Mesenchymal stem cell (in vitro differentiated cells and primary cell): ENCODE measurements around the gene RASSF1.

Experiments
- DNase-seq: peaks from one replicate; pipeline ENCODE4 v3.0.0-alpha.2; 2013
- H2AFZ ChIP-seq: one replicate; pipeline ENCODE4 v1.6.1; 2013; ENCODE audit warnings: low read depth, mild to moderate bottlenecking, control low read depth, inconsistent platforms, low read length, moderate library complexity
- H2AK5ac ChIP-seq: 2 replicates; pipeline ENCODE4 v1.6.1; 2013; ENCODE audit warnings: low read length, moderate library complexity, mild to moderate bottlenecking, inconsistent platforms; ENCODE audit not compliant: severe bottlenecking
- H2BK120ac ChIP-seq: one replicate; pipeline ENCODE4 v1.6.1; 2013; ENCODE audit warnings: low read depth, mild to moderate bottlenecking, inconsistent platforms, low read length, moderate library complexity
- H2BK12ac ChIP-seq, 2 experiments: one replicate each; pipeline ENCODE4 v1.6.1; 2013; ENCODE audit warnings: inconsistent platforms in 2 of 2, low read length in 2 of 2, mild to moderate bottlenecking in 2 of 2, moderate library complexity in 2 of 2, control low read depth in 1 of 2
- H2BK15ac ChIP-seq: one replicate; pipeline ENCODE4 v1.6.1; 2013; ENCODE audit warnings: mild to moderate bottlenecking, low read depth, inconsistent platforms; ENCODE audit not compliant: poor library complexity, severe bottlenecking
- H2BK5ac ChIP-seq: 2 replicates; pipeline ENCODE4 v1.6.1; 2013; ENCODE audit warnings: low read depth, mild to moderate bottlenecking, low read length, control low read depth, inconsistent platforms; ENCODE audit not compliant: poor library complexity, severe bottlenecking
- H3K14ac ChIP-seq, 2 experiments: one replicate each; pipeline ENCODE4 v1.6.1; 2013; ENCODE audit warnings: inconsistent platforms in 2 of 2, low read length in 2 of 2, control low read depth in 1 of 2, mild to moderate bottlenecking in 1 of 2, moderate library complexity in 1 of 2
- H3K18ac ChIP-seq, 2 experiments: one replicate each; pipeline ENCODE4 v1.6.1; 2013; ENCODE audit warnings: inconsistent platforms in 2 of 2, low read length in 2 of 2, control low read depth in 1 of 2, low read depth in 1 of 2, mild to moderate bottlenecking in 1 of 2
- H3K23ac ChIP-seq, 2 experiments: one replicate each; pipeline ENCODE4 v1.6.1; 2013; ENCODE audit warnings: inconsistent platforms in 2 of 2, low read length in 2 of 2, mild to moderate bottlenecking in 2 of 2, moderate library complexity in 2 of 2, control low read depth in 1 of 2
- H3K27ac ChIP-seq: 2 replicates; pipeline ENCODE4 v1.5.1; 2013; ENCODE audit warnings: mild to moderate bottlenecking, moderate library complexity, low read length, control low read depth, inconsistent platforms; ENCODE audit not compliant: poor library complexity, severe bottlenecking
- H3K27me3 ChIP-seq, 2 experiments: 2 replicates each; pipeline versions ENCODE4 v1.6.1 to v1.7.0; 2013; ENCODE audit warnings: low read length in 2 of 2, mild to moderate bottlenecking in 2 of 2, moderate library complexity in 2 of 2, control low read depth in 1 of 2, inconsistent platforms in 1 of 2; ENCODE audit not compliant: control insufficient read depth in 1 of 2, insufficient read depth in 1 of 2
- H3K36me3 ChIP-seq, 2 experiments: 2 replicates each; pipeline versions ENCODE4 v1.6.1 to v1.7.0; 2013; ENCODE audit warnings: low read length in 2 of 2, control low read depth in 1 of 2, inconsistent platforms in 1 of 2, low read depth in 1 of 2, mild to moderate bottlenecking in 1 of 2; ENCODE audit not compliant: insufficient read depth in 2 of 2, control insufficient read depth in 1 of 2
- H3K4ac ChIP-seq, 2 experiments: one replicate each; pipeline ENCODE4 v1.6.1; 2013; ENCODE audit warnings: inconsistent platforms in 2 of 2, low read length in 2 of 2, mild to moderate bottlenecking in 2 of 2, moderate library complexity in 2 of 2, control low read depth in 1 of 2, low read depth in 1 of 2
- H3K4me1 ChIP-seq: 2 replicates; pipeline ENCODE4 v1.6.1; 2013; ENCODE audit warnings: low read depth, low read length, control low read depth; ENCODE audit not compliant: control insufficient read depth, insufficient read depth
- H3K4me2 ChIP-seq: 2 replicates; pipeline ENCODE4 v1.6.1; 2013; ENCODE audit warnings: low read length, mild to moderate bottlenecking, inconsistent platforms; ENCODE audit not compliant: poor library complexity, severe bottlenecking
- H3K4me3 ChIP-seq, 2 experiments: 2 replicates each; pipeline versions ENCODE4 v1.5.1 to v1.7.0; 2013; ENCODE audit warnings: low read length in 2 of 2, mild to moderate bottlenecking in 2 of 2, control low read depth in 1 of 2, low read depth in 1 of 2; ENCODE audit not compliant: insufficient read depth in 1 of 2
- H3K79me1 ChIP-seq: replicated peaks from 2 replicates; pipeline ENCODE4 v1.6.1; 2013; ENCODE audit warnings: mild to moderate bottlenecking, control low read depth, low read length, inconsistent platforms; ENCODE audit not compliant: poor library complexity, severe bottlenecking
- H3K9ac ChIP-seq: 2 replicates; pipeline ENCODE4 v1.7.0; 2013; ENCODE audit warnings: mild to moderate bottlenecking, low read length, moderate library complexity
- H3K9me3 ChIP-seq: 2 replicates; pipeline ENCODE4 v1.7.0; 2013; ENCODE audit warnings: mild to moderate bottlenecking, low read length; ENCODE audit not compliant: control insufficient read depth
- H4K8ac ChIP-seq: one replicate; pipeline ENCODE4 v1.6.1; 2013; ENCODE audit warnings: inconsistent platforms, mild to moderate bottlenecking, low read length, moderate library complexity
- H4K91ac ChIP-seq: one replicate; pipeline ENCODE4 v1.6.1; 2013; ENCODE audit warnings: mild to moderate bottlenecking, low read length, inconsistent platforms
- WGBS: methylation state at CpG from one replicate; pipeline ENCODE4 v1.1.7; 2013; ENCODE audit warnings: mixed read lengths; 5-methylcytosine and 5-hydroxymethylcytosine counted together

RASSF1 gene

DNA sequence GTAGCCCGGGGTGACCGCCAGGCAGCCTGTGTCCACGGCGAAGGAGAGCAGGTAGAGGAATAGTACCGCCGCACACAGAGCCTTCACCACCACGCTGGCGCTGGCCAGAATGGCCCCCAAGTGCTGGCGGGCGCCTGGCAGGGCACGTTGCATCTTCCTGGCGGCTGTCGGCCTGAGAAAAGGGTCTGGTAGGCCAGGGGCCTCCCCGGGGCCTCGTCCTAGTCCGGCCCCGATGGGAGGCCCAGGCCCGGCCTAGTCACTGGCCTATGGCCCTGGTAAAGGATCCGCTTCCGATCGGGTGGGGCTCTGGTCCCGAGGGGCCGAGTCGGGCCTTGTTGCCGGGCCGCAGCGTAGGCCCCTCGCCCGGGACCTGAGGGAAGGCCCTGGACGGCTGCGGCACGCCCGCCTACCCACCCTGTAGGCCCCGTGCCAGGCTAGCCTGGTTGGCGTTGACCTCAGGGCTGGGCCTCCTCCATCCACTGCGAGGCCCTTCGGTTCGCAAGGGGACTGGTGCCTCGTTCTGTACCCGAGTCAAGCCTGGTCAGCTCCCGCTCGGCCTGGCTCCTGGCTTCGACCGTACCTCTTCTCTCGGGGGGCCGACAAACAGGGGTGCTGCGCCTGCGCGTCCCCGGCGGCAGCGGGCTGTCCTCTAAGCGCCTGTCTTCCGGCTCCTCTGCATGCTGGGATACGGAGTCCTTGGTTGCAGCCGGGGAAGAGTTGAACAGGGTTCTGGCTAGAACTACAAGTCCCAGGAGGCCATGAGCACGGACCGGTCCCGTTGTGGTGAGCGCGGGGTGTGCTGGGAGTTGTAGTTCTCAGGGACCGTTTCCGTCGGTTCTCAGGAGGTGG is 18.5 kb upstream of the RASSF1 start, which contains the start of gene TMEM115:
Gene TMEM115 (minus strand): TSS at position 611 of the 849 bp plus-strand sequence. CDS start 458 bp downstream, at position 153.
- Histone ChIP-seq H2AFZ (peak within 1 kb of the TSS; percentile 72), H3K4ac (peak within 1 kb of the TSS; percentile 86 to 95), H3K4me1 (peaks cover 40% of the 10 kb centered on the region), H3K27ac (peak within 1 kb of the TSS; percentile 81), H2BK120ac (peak within 1 kb of the TSS; percentile 30), H3K14ac (peak within 1 kb of the TSS in 1 of 2 experiments; percentile 100), H3K9ac (peak within 1 kb of the TSS; percentile 96), H2BK12ac (peak within 1 kb of the TSS in 1 of 2 experiments; percentile 12), H3K18ac (peak within 1 kb of the TSS; percentile 94 to 98), H2AK5ac (no peak within 1 kb of the TSS), H2BK5ac (no peak within 1 kb of the TSS), H4K91ac (peak within 1 kb of the TSS; percentile 81), H3K23ac (peak within 1 kb of the TSS in 1 of 2 experiments; percentile 92), H3K4me2 (peak within 1 kb of the TSS; percentile 93), H3K4me3 (peak within 1 kb of the TSS; percentile 90 to 95), H3K27me3 (no peaks in the 10 kb centered on the region), H3K79me1 (peaks cover 10% of the 10 kb centered on the region), H2BK15ac (peak within 1 kb of the TSS; percentile 60), H3K36me3 (peaks cover 40 to 41% of the 10 kb centered on the region in 2 experiments), H3K9me3 (no peaks in the 10 kb centered on the region), H4K8ac (peak within 1 kb of the TSS; percentile 89)
- DNase-seq = peak; percentile 99
- WGBS = 4% methylated on average over 64 of the region's 64 CpGs

GRCh38 chr3:50358355-50358910 is 17.8 kb upstream of the RASSF1 start:
- peak overlapping the region; percentile 9 for H4K91ac ChIP-seq
- no peak overlapping the region for H2BK12ac ChIP-seq
- no peak overlapping the region for H2AFZ ChIP-seq
- peak overlapping the region; percentile 86 to 95 for H3K4ac ChIP-seq
- no peak overlapping the region for H2BK15ac ChIP-seq
- H2AK5ac ChIP-seq = no peak overlapping the region
- no peak overlapping the region for H4K8ac ChIP-seq
- no peak overlapping the region for H3K14ac ChIP-seq
- 76% methylated on average over 22 of the region's 24 CpGs for WGBS
- no peaks in the 10 kb centered on the region for H3K9me3 ChIP-seq
- H3K79me1 ChIP-seq = peaks cover 16% of the 10 kb centered on the region
- H2BK5ac ChIP-seq = no peak overlapping the region
- H3K18ac ChIP-seq = no peak overlapping the region
- H3K4me1 ChIP-seq = peaks cover 40% of the 10 kb centered on the region
- H3K36me3 ChIP-seq = peaks cover 47 to 48% of the 10 kb centered on the region in 2 experiments
- no peak overlapping the region for H3K23ac ChIP-seq
- H3K4me3 ChIP-seq = peak overlapping the region; percentile 90 to 95
- peak overlapping the region; percentile 96 for H3K9ac ChIP-seq
- no peak for DNase-seq
- no peak overlapping the region for H2BK120ac ChIP-seq
- no peak overlapping the region for H3K27ac ChIP-seq
- peak overlapping the region; percentile 93 for H3K4me2 ChIP-seq
- no peaks in the 10 kb centered on the region for H3K27me3 ChIP-seq

DNA sequence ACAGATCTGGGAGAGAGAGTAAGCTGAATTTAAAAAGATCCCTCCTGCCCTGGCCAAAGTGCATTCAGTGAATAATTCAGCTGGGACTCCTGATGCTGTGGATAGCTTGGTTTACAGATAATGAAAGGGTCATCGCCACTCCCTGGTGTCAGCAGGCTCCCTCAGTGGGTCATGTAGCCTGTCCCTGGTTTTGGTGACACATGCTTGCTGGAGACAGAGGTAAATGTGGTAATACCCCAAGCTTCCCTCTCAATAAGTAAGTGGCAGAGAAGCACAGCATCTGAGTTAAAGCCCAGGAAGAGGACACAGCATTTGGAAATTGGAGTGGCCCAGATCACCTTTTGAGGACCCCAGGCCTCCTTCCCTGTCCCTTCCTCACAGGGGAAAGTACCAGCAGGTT is 16.8 kb upstream of the RASSF1 start:
- Histone ChIP-seq H3K27ac (no peak overlapping the region), H2AK5ac (no peak overlapping the region), H2BK15ac (no peak overlapping the region), H3K4me3 (peak overlapping the region; percentile 34 to 95), H3K9me3 (no peaks in the 10 kb centered on the region), H3K4me1 (peaks cover 43% of the 10 kb centered on the region), H3K9ac (peak overlapping the region; percentile 96), H3K4ac (no peak overlapping the region), H3K18ac (no peak overlapping the region), H2AFZ (no peak overlapping the region), H3K14ac (peak overlapping the region in 1 of 2 experiments; percentile 29), H3K23ac (no peak overlapping the region), H3K79me1 (peaks cover 17% of the 10 kb centered on the region), H3K27me3 (no peaks in the 10 kb centered on the region), H3K4me2 (peak overlapping the region; percentile 93), H3K36me3 (peaks cover 52 to 56% of the 10 kb centered on the region in 2 experiments), H2BK120ac (no peak overlapping the region), H2BK12ac (no peak overlapping the region), H2BK5ac (no peak overlapping the region), H4K8ac (no peak overlapping the region), H4K91ac (no peak overlapping the region)
- no peak for DNase-seq
- WGBS = 81% methylated on average over 1 of the region's 1 CpG

DNA sequence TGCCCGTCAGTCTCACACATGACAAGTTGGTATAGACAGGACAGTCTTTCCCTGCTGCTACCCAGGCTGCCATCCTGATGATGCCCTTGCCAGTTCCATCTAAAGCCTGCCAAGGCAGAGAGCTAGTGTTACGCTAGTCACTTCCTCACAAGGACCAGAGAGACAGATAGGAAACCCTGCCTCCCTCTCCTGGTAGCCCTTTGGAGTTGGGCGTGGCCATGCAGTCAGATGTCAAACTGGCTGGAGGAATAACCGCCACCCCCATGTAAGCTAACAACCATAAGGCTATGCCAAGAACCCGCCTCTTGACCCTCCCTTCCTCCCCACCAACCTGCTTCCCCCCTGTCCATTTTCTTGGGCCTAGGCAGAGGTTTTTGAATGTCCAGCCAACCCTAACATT is 15.9 kb upstream of the RASSF1 start:
- H2AFZ ChIP-seq = no peak overlapping the region
- H4K91ac ChIP-seq = no peak overlapping the region
- H3K18ac ChIP-seq = no peak overlapping the region
- no peaks in the 10 kb centered on the region for H3K27me3 ChIP-seq
- peaks cover 48% of the 10 kb centered on the region for H3K4me1 ChIP-seq
- no peak overlapping the region for H2BK5ac ChIP-seq
- H3K14ac ChIP-seq = no peak overlapping the region
- H3K36me3 ChIP-seq = peaks cover 56 to 58% of the 10 kb centered on the region in 2 experiments
- no peaks in the 10 kb centered on the region for H3K9me3 ChIP-seq
- H2BK120ac ChIP-seq = no peak overlapping the region
- H3K27ac ChIP-seq = no peak overlapping the region
- H2BK12ac ChIP-seq = no peak overlapping the region
- H3K4ac ChIP-seq = no peak overlapping the region
- H3K4me3 ChIP-seq = peak overlapping the region in 1 of 2 experiments; percentile 95
- H2AK5ac ChIP-seq = no peak overlapping the region
- H3K23ac ChIP-seq = no peak overlapping the region
- H3K9ac ChIP-seq = peak overlapping the region; percentile 96
- H4K8ac ChIP-seq = no peak overlapping the region
- DNase-seq = no peak
- WGBS = 92% methylated on average over 5 of the region's 5 CpGs
- H3K79me1 ChIP-seq = peaks cover 22% of the 10 kb centered on the region
- H2BK15ac ChIP-seq = no peak overlapping the region
- peak overlapping the region; percentile 93 for H3K4me2 ChIP-seq
